Measurements from ENCODE around the gene AKAP13. TPM values are rescaled to one million over a fixed set of nuclear protein-coding genes. Genes with fewer than 3 reads are reported as not detected.
A peak's percentile ranks its signal among the peaks of the same experiment; 100 is the strongest.
"Not testable (repeated sequence)": the region's sequence is repeated elsewhere in the genome, so short reads cannot be mapped to it uniquely, and the experiment has no call there.

The AKAP13 gene, protein sequence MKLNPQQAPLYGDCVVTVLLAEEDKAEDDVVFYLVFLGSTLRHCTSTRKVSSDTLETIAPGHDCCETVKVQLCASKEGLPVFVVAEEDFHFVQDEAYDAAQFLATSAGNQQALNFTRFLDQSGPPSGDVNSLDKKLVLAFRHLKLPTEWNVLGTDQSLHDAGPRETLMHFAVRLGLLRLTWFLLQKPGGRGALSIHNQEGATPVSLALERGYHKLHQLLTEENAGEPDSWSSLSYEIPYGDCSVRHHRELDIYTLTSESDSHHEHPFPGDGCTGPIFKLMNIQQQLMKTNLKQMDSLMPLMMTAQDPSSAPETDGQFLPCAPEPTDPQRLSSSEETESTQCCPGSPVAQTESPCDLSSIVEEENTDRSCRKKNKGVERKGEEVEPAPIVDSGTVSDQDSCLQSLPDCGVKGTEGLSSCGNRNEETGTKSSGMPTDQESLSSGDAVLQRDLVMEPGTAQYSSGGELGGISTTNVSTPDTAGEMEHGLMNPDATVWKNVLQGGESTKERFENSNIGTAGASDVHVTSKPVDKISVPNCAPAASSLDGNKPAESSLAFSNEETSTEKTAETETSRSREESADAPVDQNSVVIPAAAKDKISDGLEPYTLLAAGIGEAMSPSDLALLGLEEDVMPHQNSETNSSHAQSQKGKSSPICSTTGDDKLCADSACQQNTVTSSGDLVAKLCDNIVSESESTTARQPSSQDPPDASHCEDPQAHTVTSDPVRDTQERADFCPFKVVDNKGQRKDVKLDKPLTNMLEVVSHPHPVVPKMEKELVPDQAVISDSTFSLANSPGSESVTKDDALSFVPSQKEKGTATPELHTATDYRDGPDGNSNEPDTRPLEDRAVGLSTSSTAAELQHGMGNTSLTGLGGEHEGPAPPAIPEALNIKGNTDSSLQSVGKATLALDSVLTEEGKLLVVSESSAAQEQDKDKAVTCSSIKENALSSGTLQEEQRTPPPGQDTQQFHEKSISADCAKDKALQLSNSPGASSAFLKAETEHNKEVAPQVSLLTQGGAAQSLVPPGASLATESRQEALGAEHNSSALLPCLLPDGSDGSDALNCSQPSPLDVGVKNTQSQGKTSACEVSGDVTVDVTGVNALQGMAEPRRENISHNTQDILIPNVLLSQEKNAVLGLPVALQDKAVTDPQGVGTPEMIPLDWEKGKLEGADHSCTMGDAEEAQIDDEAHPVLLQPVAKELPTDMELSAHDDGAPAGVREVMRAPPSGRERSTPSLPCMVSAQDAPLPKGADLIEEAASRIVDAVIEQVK (N-terminal part only)
- 100 to 1,000 TPM in 1 of 12 donors, 10 to 100 TPM in 10, not detected in 1; 57.9 to 109 (median 77.9) TPM for polyA plus RNA-seq (ENCODE audit: insufficient read length in 12 of 12)
- long read RNA-seq, donor 1, full-length matches to known transcripts: 2 of 34 reads
- long read RNA-seq, donor 1, partial matches to known transcripts: 32 of 34 reads
- long read RNA-seq, donor 1, other reads (novel, unspliced or antisense): 0 of 34 reads
- long read RNA-seq, donor 2, full-length matches to known transcripts: 2 of 2 reads
- long read RNA-seq, donor 2, partial matches to known transcripts: 0 of 2 reads
- long read RNA-seq, donor 2, other reads (novel, unspliced or antisense): 0 of 2 reads
- long read RNA-seq, donor 3: 0 reads
- long read RNA-seq, donor 4, partial matches to known transcripts: 0 of 2 reads
- long read RNA-seq, donor 4, other reads (novel, unspliced or antisense): 0 of 2 reads
- long read RNA-seq, donor 5, partial matches to known transcripts: 10 of 10 reads
- long read RNA-seq, donor 5, other reads (novel, unspliced or antisense): 0 of 10 reads
- long read RNA-seq, donor 6, partial matches to known transcripts: 10 of 10 reads
- long read RNA-seq, donor 6, other reads (novel, unspliced or antisense): 0 of 10 reads
- long read RNA-seq, donor 7: 0 reads
- long read RNA-seq, donor 8, partial matches to known transcripts: 14 of 14 reads
- long read RNA-seq, donor 8, other reads (novel, unspliced or antisense): 0 of 14 reads
- long read RNA-seq, donor 9, partial matches to known transcripts: 0 of 1 reads
- long read RNA-seq, donor 9, other reads (novel, unspliced or antisense): 0 of 1 reads
- long read RNA-seq, donor 10, partial matches to known transcripts: 6 of 7 reads
- long read RNA-seq, donor 10, other reads (novel, unspliced or antisense): 0 of 7 reads
- long read RNA-seq, donor 11, partial matches to known transcripts: 5 of 5 reads
- long read RNA-seq, donor 11, other reads (novel, unspliced or antisense): 0 of 5 reads

DNA sequence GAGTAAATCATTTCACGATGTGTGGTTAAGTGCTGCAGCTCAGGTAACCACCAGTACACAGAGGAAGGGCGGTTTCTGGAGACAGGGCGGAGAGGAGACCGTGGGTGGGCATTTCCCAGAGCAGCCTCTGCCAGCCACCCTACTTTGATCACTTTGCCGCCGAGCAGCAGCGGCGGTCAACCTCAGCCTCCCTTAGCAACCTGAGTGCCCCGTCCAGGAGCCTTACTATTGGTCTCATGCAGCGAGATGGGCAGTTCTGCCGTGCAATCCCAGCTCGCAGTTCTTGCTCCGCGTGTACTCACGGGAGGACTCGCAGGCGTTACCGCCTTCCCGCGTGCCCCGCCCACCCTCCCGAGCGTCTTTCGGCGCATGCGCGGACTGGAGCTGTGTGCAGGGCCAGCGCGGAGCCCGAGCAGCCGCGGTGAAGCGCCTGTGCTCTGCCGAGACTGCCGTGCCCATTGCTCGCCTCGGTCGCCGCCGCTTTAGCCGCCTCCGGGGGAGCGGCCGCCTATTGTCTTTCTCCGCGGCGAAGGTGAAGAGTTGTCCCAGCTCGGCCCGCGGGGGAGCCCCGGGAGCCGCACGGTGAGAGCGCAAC lies at the start of gene AKAP13:
Gene AKAP13, plus strand, starts transcription at position 387 of the 595 bp plus-strand sequence. CDS start 105,118 bp downstream, outside the sequence.
- DNase-seq: peak; percentile 97

DNA sequence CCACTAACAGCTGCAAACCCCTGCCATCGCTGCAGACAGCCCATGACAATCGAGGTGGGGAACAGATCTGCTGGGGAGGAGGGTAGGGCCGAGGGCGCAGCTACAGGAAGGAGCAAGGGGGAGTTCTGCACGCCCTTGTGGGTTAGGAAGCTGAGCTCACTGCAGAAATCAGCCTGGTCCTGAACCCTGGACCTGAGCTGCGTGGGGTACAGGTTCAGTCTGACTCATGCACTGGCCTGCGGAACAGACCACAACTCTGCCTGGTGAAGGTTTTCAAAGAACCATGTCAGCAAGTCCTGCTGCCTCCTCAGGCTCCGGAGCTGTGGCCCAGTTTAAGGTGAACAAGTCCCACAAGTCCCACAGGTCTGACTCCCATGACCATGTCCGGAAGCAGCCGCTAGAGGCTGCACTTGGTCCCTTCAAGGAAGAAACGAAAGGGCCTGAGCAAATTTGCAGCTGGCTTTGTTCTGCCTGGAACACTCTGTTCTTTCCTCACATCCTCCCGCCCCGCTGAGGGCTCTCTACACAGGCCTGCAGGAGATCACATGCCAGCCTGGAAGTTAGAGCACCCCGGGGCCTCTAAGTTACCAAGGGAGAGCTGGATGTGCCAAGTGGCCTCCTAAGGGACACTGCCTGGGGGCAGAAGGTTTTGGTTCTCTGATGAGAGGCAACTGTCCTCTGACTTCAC lies 49.4 kb upstream of the AKAP13 start:
- peak; percentile 79 for DNase-seq

DNA sequence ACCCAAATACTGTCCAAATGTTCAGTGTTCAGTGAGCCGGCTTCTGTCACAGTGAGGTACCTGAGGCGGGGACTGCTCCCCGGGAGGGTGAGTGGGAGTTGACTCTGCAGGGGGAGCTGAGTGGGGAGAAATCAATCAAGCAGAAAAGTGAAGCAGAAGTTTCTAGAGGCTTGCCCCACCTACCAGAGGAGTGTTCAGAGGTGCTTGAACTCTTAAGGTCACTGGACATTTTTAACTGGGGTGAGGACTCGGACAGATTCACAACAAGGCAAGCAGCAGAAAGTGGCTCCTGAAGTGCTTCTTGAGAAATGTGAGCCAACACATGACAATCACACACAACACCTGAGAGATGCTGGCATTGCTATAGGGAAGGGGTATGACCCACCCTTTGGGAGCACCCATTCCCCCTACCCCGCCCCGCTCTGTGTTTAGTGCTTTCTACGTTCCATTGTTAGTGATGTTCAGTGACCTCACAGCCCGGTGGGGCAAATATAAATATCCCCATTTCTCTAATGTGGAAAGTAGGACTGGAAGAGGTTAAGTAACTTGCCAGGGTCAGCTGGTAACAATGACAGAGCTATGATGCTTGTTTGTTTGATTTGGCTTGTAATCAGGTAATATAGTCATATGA lies 48.6 kb upstream of the AKAP13 start:
- no peak for DNase-seq

DNA sequence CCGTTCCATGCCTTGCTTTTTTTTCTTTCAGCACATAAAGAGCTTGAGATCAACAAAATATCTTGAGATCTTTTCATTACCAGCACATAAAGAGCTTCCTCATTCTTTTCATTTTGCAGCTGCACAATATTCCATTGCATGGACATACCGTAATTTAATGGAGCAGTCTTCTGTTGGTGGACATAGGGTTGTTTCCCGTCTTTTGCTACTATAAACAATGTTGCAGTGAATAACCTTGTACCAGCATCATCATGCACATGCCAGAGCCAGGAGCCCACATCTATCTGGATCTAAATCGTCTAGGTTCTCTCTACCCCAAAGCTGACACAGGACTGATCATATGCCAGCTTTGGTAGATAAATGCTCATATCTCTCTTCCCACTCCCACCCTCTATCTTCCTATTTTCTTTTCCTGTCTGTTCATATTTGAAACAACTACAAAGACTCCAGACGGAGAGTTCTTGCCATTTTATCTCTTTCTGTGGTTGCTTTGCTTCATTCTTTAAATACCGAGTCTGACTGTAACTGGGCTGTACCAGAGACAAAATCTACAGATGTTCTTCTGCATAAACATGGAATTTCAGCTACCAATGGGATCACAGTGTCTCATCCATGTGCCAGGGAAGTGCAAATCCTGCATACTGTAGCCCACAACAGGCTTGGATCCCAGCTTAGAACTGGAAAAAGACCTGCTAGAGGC lies 47.1 kb upstream of the AKAP13 start:
- DNase-seq: no peak

DNA sequence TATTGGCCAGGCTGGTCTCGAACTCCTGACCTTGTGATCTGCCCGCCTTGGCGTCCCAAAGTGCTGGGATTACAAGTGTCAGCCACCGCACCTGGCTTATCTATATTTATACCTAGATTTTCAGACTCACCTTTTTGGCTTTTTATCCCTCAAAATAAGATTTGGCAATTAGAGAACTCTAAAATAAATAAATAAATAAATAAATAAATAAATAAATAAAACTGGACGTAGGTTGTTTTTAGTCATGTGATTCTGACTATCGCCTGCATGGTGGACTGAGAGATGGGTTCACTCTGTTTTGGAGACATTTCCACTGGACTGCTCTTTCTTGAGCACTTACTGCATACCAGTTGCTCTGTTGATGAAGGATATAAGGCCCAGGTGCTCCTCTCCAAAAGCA lies 46.2 kb upstream of the AKAP13 start:
- DNase-seq: no peak

DNA sequence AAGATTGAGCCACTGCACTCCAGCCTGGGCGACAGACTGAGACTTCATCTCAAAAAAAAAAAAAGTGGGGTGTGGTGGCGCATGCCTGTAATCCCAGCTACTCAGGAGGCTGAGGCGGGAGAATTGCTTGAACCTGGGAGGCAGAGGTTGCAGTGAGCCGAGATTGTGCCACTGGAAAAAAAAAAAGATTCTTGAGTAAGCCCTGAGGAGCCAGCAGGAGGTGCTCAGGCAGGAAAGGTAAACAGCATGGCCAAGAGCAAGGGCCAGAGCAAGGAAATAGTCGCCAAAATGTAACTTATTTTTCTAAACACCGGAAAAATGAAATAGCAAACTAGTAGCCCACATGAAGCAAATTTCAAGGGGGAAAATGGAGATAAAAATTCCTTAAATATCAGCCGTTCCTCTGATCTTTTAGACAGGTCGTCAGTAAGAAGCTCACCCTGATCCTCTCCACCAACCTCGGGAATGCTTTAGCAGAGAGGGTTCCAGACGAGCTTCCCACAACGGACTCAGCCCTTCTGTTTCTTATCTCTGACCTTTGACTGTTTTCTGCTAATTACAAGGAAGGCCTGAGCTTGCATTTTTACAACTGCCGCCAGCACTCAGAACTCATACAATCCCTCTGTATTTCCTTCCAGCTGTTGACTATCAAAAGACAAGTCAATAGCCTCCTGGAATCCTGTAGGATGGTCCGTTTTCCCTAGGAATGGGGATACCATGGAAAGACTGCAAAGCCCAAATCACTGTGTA lies 45.0 kb upstream of the AKAP13 start:
- DNase-seq: no peak

DNA sequence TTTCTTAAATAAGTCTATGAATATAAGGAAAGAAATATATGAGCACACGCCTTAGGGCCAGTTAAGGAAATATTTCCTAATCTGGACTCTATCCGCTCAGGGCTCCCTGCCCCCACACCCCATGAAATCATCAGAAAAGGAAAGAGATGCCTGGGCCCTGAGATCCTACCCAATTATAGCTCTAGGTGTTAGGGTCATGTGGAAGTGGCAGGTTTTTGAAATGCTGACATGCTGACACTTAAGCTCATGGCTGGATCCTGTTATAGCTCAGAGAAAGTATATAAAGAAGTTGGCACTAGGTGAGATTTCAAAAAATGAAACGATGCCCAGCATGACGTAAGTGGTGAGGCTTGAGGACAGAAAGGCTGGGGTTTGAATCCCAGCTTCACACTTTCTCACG lies 43.5 kb upstream of the AKAP13 start:
- DNase-seq: no peak

DNA sequence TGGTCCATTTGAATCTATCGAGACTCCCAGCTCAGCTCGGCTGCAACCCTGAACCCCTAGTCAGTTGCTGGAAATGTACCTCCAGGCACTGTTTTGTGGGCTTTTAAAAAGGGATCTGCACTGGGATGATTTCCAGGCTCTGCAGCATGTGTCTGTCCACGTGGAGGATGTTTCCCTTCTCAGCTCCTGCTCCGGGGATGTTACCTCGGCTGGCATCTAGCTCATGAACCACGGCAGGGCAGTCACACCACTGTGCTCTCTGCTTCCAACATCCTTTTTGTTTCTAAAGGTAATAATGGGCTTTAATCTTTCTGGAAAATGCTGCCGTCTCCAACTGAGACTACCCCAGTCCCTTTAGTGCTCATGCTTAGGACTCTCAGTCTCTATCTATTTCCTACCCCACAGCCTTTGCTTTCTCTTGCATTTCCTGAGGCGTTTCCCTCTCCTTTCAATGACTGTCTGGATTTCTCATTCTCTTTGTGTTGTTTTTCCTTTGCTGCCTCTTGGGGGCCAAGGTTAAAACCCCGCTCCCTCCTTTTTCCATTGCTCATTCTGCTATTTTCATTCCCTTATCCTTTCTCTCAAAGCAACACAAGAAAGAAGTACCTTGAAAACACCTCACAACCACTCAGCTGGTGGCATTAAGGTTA lies 42.9 kb upstream of the AKAP13 start:
- DNase-seq: no peak

DNA sequence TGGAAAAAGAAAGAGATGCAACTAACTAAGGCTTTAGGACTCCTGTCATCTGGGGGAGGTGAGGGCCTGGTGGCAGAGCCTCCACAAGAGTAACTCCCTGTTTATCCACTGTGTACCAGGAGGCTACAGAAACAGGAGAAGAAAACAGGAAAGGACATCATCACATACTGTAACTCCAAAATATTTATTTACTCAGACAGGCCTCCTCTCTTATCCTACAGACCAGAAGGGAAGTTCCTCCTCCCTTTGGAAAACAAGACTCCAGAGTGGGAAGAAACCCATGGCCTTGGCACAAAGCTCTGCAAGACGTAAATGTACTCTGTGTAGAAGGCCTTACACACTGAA lies 40.1 kb upstream of the AKAP13 start:
- no peak for DNase-seq

DNA sequence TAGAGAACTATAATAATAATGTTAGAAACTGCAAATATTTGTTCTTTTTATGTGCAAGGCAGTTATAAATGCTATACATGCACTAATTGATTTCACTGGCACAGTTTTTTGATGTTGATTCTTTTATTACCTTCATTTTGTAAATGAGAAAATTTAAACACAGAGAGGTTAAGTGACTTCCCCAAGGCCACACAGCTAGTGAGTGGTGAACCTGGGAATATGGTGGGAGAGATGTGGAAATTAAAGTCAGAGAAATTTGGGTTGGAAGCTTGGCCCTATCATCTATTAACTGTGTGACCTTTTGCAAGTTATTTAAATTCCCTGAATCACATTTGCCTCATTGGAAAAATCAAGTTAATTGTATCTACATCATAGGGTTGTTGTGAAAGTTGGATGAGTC lies 39.6 kb upstream of the AKAP13 start:
- DNase-seq: no peak

DNA sequence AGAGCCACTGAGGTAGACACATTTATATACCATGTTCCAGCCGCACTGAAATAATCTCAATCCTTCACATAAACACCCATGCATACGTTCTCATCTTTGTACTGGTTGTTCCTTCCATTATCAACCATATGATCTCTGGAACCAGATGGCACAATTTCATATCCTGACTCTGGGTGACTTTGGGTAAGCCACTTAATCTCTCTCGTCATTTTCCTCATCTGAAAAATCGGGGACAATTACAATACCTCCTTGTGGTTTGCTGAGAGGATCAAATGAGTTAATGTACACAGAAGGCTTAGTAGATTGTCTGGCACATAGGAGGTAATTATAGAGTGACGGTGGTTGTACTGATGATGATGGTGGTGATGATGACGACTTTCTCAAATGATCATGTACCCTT lies 38.2 kb upstream of the AKAP13 start:
- DNase-seq: not testable (repeated sequence)

DNA sequence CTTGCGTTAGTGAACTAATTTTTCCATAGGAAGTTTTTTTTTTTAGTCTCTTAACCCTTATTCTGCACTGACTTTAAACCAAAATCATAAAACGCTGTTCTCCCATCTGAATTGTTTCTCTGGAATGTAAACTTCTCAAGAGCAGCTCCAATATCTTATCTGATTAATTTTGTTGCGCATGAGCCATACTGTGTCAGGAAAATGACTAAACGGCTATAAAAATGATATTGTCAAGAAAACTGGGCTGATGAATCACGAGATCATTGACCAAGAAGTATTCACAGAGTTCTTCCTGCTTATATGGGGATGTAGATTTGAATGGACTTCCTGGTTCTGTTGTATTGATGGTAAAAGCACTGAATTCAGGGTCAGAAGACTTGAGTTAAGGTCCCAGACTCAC lies 37.0 kb upstream of the AKAP13 start:
- not testable (repeated sequence) for DNase-seq

DNA sequence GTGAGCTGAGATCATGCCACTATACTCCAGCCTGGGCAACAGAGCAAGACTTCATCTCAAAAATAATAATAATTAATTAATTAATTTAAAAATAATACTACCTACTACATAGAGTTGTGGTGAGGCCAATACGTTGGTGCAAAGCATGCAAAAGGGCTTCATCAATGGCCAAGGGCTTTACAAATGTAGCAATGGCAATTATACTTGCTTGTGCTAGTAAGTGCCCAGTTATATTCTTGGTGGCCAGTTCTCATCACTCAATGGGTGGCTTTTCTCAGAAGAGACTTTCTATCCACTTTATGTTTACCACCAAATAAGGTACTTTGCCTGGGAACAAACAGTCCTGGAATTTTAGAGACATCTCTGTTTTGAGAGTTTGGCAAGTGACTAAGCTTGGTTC lies 36.2 kb upstream of the AKAP13 start:
- not testable (repeated sequence) for DNase-seq

DNA sequence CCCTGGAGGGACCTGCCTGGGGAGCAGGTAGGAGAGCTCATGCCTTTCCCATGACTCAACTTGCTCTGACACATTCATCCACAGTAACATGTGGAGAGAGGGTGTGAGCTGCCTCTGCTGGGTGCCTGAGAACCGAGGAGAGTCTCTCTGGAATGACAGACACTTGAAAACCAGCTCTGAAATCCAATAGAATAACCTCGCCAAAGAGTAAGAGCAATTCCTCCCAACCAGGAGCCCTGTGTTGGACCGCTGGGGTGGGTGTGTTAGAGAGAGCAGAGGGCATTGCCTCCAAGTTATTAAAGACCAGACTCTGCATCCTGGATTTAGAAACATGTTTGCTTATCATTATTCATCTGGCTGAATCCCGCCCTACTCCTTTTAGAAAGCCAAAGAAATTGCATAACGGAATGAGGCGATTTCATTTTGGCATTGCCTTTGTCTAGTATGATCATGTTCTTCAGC lies 35.7 kb upstream of the AKAP13 start:
- DNase-seq: not testable (repeated sequence)

DNA sequence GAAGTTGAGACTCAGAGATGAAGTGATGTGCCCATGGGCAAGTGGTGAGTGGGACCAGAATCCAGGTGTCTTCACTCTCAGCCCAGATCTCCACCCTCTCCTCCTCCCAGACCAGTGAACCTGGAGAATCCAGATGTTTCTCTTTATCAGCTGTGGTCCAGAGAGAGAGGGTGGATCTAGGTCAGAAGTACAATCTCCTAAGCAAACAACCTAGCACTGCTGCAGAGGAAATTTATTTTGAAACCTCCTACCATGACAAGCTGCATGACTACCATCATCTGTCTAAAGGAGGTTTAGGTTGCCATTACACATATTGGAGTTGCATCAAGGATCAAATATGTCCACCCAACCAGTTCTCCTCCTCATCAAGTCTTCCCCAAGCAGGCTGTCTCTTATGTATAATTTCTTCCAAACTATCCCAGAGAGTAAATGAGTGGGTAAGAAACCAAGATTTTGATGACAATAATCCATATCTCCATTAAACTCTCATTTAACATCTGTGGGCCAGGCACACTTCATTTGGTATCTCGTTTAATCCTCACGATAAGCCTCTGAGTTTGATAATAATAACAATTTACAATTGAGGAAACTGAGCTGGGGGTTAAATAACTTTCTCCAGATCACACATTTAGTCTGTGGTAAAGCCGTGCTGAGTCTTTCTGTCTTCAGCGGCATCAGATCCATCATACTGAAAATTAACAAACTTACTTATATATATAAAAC lies 35.0 kb upstream of the AKAP13 start:
- DNase-seq: not testable (repeated sequence)
